Stimulated activated CD4-positive, alpha-beta T cell treated with anti-CD3 and anti-CD28 coated beads, Interleukin-1b, Interleukin-23, amount 100 ng/mL, for 48 hours (primary cell): ENCODE data around the gene SEMA6D.

Experiments
- DNase-seq: peaks from one replicate; pipeline ENCODE4 v3.0.0-alpha.2; 2020

SEMA6D gene

GRCh38 chr15:47717036-47717612, at the start of gene SEMA6D:
Gene SEMA6D (plus strand): TSS chr15:47717505. CDS start chr15:47759799, 42,294 bp downstream.
- DNase-seq, result no peak

- no peak for DNase-seq
These were observed 48.1 kb upstream of the SEMA6D start for GRCh38 chr15:47669221-47669620.

GRCh38 chr15:47670365-47670764, 46.9 kb upstream of the SEMA6D start:
- DNase-seq, result no peak

GRCh38 chr15:47673232-47673761, 44.0 kb upstream of the SEMA6D start:
- no peak for DNase-seq

- no peak for DNase-seq
These were observed 42.6 kb upstream of the SEMA6D start for GRCh38 chr15:47674586-47675232.

GRCh38 chr15:47675735-47676134, 41.6 kb upstream of the SEMA6D start:
- no peak for DNase-seq

- no peak for DNase-seq
These were observed 39.3 kb upstream of the SEMA6D start for GRCh38 chr15:47678040-47678439.

- DNase-seq, result no peak
These were observed 34.6 kb upstream of the SEMA6D start for GRCh38 chr15:47682661-47683060.

GRCh38 chr15:47685141-47685870, 32.0 kb upstream of the SEMA6D start:
- no peak for DNase-seq

GRCh38 chr15:47688573-47689086, 28.7 kb upstream of the SEMA6D start:
- no peak for DNase-seq

GRCh38 chr15:47689660-47690059, 27.6 kb upstream of the SEMA6D start:
- no peak for DNase-seq

- no peak for DNase-seq
These were observed 25.4 kb upstream of the SEMA6D start for GRCh38 chr15:47691882-47692281.

GRCh38 chr15:47696351-47696750, 21.0 kb upstream of the SEMA6D start:
- DNase-seq, result no peak

GRCh38 chr15:47705281-47705997, 11.9 kb upstream of the SEMA6D start:
- no peak for DNase-seq

- no peak for DNase-seq
These were observed 9.9 kb upstream of the SEMA6D start for GRCh38 chr15:47707391-47707790.

GRCh38 chr15:47708161-47708980, 8.9 kb upstream of the SEMA6D start:
- DNase-seq, result no peak

- no peak for DNase-seq
These were observed 5.7 kb upstream of the SEMA6D start for GRCh38 chr15:47711655-47712054.

- no peak for DNase-seq
These were observed 1.9 kb upstream of the SEMA6D start for GRCh38 chr15:47715402-47715801.

- no peak for DNase-seq
These were observed 1.4 kb upstream of the SEMA6D start for GRCh38 chr15:47715856-47716445.

GRCh38 chr15:47716516-47716915, 789 bp upstream of the SEMA6D start:
- DNase-seq, result no peak
